ENCODE results near the gene BRPF3. TPM values are rescaled to one million over a fixed set of nuclear protein-coding genes. Genes with fewer than 3 reads are reported as not detected.
A peak's percentile ranks its signal among the peaks of the same experiment; 100 is the strongest.

Gene BRPF3
- total RNA-seq, 1 donor from 2014 or later: 37.6 TPM

DNA sequence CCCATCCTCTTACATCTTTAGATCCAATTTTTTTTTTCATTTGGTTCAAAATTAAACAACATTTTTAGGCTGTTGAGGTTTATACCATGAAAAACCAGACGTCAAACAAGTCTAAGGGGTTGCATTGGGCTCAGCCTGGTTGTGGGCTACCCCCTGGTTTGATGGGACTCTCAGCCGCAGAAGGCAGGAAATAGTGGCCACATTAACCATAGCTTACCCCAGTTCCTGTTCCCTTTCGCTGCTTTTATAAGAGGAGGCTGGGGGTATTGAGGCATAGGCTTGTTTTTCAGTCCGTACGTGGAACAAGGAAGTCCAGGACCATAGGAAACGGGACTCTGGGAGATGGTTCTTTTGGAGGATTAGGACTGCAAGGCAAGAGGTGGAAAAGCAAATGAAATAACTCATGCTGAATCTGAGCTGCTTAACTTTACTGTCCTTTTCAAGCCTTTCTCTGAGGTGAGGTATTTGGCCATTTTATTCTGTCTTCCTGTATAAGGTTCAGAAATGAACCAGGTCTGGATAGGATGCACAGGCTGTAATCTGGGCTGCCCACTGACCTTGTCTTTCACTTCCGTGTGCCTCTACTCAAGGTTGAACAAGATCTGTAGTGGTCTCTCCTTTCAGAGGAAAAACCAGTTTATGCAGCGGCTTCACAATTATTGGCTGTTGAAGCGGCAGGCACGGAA lies 7.7 kb downstream of the BRPF3 start:
- H3K9me3 Mint-ChIP-seq (ENCODE audit: unreplicated experiment): no peaks in the 10 kb centered on the region
- peaks cover 2% of the 10 kb centered on the region for H3K27me3 Mint-ChIP-seq (ENCODE audit: unreplicated experiment)
- no peak overlapping the region for H3K27ac Mint-ChIP-seq (ENCODE audit: unreplicated experiment)
- no peak for DNase-seq (ENCODE audit: low spot score)
- H3K36me3 Mint-ChIP-seq (ENCODE audit: low read depth, unreplicated experiment): peaks cover 71% of the 10 kb centered on the region
- no peak overlapping the region for H3K4me3 Mint-ChIP-seq (ENCODE audit: unreplicated experiment)
- H3K4me1 Mint-ChIP-seq (ENCODE audit: unreplicated experiment): peaks cover 24% of the 10 kb centered on the region
- TF ChIP-seq, protein P1, sequence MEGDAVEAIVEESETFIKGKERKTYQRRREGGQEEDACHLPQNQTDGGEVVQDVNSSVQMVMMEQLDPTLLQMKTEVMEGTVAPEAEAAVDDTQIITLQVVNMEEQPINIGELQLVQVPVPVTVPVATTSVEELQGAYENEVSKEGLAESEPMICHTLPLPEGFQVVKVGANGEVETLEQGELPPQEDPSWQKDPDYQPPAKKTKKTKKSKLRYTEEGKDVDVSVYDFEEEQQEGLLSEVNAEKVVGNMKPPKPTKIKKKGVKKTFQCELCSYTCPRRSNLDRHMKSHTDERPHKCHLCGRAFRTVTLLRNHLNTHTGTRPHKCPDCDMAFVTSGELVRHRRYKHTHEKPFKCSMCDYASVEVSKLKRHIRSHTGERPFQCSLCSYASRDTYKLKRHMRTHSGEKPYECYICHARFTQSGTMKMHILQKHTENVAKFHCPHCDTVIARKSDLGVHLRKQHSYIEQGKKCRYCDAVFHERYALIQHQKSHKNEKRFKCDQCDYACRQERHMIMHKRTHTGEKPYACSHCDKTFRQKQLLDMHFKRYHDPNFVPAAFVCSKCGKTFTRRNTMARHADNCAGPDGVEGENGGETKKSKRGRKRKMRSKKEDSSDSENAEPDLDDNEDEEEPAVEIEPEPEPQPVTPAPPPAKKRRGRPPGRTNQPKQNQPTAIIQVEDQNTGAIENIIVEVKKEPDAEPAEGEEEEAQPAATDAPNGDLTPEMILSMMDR (IDR thresholded peaks at IDR 0.05; ENCODE audit: unreplicated experiment): no peak

DNA sequence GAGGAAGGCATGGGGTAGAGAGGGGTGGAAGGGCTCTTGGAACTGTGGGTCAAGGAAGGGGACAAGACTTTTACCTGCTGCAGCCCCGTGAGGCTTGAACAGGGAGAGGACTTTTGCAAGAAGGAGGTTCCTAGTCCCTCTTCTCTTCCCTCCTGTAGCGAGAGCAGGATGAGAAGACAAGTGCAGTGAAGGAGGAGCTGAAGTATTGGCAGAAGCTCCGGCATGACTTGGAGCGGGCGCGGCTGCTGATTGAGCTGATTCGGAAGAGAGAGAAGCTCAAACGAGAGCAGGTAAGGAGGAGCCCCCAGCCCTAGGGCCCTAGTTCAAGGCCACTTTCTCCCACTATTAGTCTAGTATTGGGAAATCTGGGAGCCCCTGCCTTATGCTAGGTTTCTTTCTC lies 10.6 kb downstream of the BRPF3 start:
- no peak overlapping the region for H3K27ac Mint-ChIP-seq (ENCODE audit: unreplicated experiment)
- TF ChIP-seq, protein P1 (IDR thresholded peaks at IDR 0.05; ENCODE audit: unreplicated experiment): no peak
- no peaks in the 10 kb centered on the region for H3K27me3 Mint-ChIP-seq (ENCODE audit: unreplicated experiment)
- H3K9me3 Mint-ChIP-seq (ENCODE audit: unreplicated experiment): no peaks in the 10 kb centered on the region
- H3K4me1 Mint-ChIP-seq (ENCODE audit: unreplicated experiment): peaks cover 20% of the 10 kb centered on the region
- DNase-seq (ENCODE audit: low spot score): no peak
- H3K36me3 Mint-ChIP-seq (ENCODE audit: low read depth, unreplicated experiment): peaks cover 68% of the 10 kb centered on the region
- H3K4me3 Mint-ChIP-seq (ENCODE audit: unreplicated experiment): no peak overlapping the region

DNA sequence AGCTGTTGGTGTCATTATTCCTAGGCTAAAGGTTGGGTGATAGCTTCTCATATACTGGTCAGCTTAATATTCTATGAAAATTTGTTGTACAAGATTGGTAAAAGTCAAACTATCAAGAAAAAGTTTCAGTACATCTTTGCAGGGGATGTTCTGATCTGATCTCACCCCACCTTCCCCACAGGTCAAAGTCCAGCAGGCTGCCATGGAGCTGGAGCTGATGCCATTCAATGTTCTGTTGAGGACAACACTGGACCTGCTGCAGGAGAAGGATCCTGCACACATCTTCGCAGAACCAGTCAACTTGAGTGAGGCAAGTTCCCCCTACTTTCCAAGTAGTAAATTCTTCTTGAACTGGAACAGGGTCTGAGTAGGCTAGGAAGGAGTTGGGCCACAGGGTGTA lies 13.1 kb downstream of the BRPF3 start:
- H3K27me3 Mint-ChIP-seq (ENCODE audit: unreplicated experiment): peaks cover 2% of the 10 kb centered on the region
- H3K4me3 Mint-ChIP-seq (ENCODE audit: unreplicated experiment): no peak overlapping the region
- no peak overlapping the region for H3K27ac Mint-ChIP-seq (ENCODE audit: unreplicated experiment)
- H3K4me1 Mint-ChIP-seq (ENCODE audit: unreplicated experiment): peaks cover 8% of the 10 kb centered on the region
- H3K36me3 Mint-ChIP-seq (ENCODE audit: low read depth, unreplicated experiment): peaks cover 57% of the 10 kb centered on the region
- no peaks in the 10 kb centered on the region for H3K9me3 Mint-ChIP-seq (ENCODE audit: unreplicated experiment)
- TF ChIP-seq, protein P1 (IDR thresholded peaks at IDR 0.05; ENCODE audit: unreplicated experiment): no peak
- no peak for DNase-seq (ENCODE audit: low spot score)

DNA sequence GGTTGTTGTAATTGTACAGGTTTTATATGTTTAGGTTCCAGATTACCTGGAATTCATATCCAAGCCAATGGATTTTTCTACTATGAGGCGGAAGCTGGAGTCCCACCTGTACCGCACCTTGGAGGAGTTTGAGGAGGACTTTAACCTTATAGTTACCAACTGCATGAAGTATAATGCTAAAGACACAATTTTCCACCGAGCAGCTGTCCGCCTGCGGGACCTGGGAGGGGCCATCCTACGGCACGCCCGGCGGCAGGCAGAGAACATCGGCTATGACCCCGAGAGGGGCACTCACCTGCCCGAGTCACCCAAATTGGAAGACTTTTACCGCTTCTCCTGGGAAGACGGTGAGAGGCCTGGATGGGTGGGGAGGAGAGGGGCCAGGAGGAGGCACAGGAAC lies 13.6 kb downstream of the BRPF3 start:
- no peak overlapping the region for H3K4me3 Mint-ChIP-seq (ENCODE audit: unreplicated experiment)
- TF ChIP-seq, protein P1 (IDR thresholded peaks at IDR 0.05; ENCODE audit: unreplicated experiment): no peak
- H3K27ac Mint-ChIP-seq (ENCODE audit: unreplicated experiment): no peak overlapping the region
- peaks cover 58% of the 10 kb centered on the region for H3K36me3 Mint-ChIP-seq (ENCODE audit: low read depth, unreplicated experiment)
- peaks cover 8% of the 10 kb centered on the region for H3K4me1 Mint-ChIP-seq (ENCODE audit: unreplicated experiment)
- DNase-seq (ENCODE audit: low spot score): no peak
- peaks cover 2% of the 10 kb centered on the region for H3K27me3 Mint-ChIP-seq (ENCODE audit: unreplicated experiment)
- no peaks in the 10 kb centered on the region for H3K9me3 Mint-ChIP-seq (ENCODE audit: unreplicated experiment)

DNA sequence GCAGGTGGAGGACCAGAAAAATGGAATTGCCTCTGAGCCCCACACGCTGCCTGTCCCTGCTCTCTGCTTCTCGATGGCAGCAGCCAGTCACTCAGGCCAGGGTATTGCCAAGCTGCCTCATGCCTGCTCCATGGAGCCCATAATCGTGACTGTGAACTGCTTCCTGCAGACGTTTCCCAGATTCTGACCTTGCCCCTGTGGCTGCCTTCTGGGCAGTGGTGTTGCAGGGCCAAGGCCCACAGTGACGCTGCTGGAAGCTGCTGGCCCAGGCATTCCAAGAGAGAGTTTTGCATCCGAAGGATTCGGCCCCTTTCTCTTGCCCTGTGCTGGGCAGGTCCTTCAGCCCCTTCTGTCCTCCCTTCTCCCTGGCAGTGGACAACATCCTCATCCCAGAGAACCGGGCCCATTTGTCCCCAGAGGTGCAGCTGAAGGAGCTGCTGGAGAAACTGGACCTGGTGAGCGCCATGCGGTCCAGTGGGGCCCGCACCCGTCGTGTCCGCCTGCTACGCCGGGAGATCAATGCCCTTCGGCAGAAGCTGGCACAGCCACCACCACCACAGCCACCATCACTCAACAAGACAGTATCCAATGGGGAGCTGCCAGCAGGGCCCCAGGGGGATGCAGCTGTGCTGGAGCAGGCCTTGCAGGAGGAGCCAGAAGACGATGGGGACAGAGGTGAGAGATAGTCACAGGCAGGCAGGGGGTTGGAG lies 14.5 kb downstream of the BRPF3 start:
- no peak overlapping the region for H3K4me3 Mint-ChIP-seq (ENCODE audit: unreplicated experiment)
- H3K9me3 Mint-ChIP-seq (ENCODE audit: unreplicated experiment): no peaks in the 10 kb centered on the region
- H3K27me3 Mint-ChIP-seq (ENCODE audit: unreplicated experiment): peaks cover 2% of the 10 kb centered on the region
- no peak for DNase-seq (ENCODE audit: low spot score)
- peak overlapping the region; percentile 14 for H3K27ac Mint-ChIP-seq (ENCODE audit: unreplicated experiment)
- H3K36me3 Mint-ChIP-seq (ENCODE audit: low read depth, unreplicated experiment): peaks cover 58% of the 10 kb centered on the region
- H3K4me1 Mint-ChIP-seq (ENCODE audit: unreplicated experiment): peaks cover 7% of the 10 kb centered on the region
- TF ChIP-seq, protein P1 (IDR thresholded peaks at IDR 0.05; ENCODE audit: unreplicated experiment): no peak

Data from endothelial cell (in vitro differentiated cells).